Common myeloid progenitor, CD34-positive (primary cell): ENCODE results near the gene EPHB3. TPM values are rescaled to one million over a fixed set of nuclear protein-coding genes. Genes with fewer than 3 reads are reported as not detected.

Experiments used
- CTCF ChIA-PET: fragments of 350-600 bp; sonication (Branson Sonifier 250); formaldehyde crosslinking; loops from one replicate; lab custom pipeline; 2021; ENCODE audit warnings: antibody characterized with exemption; lab: Charles Lee
- POLR2A ChIA-PET: fragments of 350-600 bp; sonication (Branson Sonifier 250); formaldehyde crosslinking; loops from one replicate; lab custom pipeline; 2021; ENCODE audit warnings: antibody characterized with exemption; lab: Charles Lee
- DNase-seq, 3 donors: peaks; one replicate each; pipeline versions ENCODE4 v3.0.0 to v3.0.0-alpha.2; 2013
- H3K27ac ChIP-seq, 2 experiments: 1 replicate in 1 of 2; 2 replicates in 1 of 2; pipeline ENCODE4 v1.7.0; 2013; ENCODE audit warnings: inconsistent platforms in 2 of 2, low read length in 2 of 2, mild to moderate bottlenecking in 2 of 2, low read depth in 1 of 2, moderate library complexity in 1 of 2; ENCODE audit not compliant: severe bottlenecking in 2 of 2, insufficient read depth in 1 of 2, poor library complexity in 1 of 2
- H3K27me3 ChIP-seq, 5 experiments: replicated peaks in 2 of 5; 1 replicate in 3 of 5; 2 replicates in 2 of 5; pipeline versions ENCODE4 v1.6.1 to v1.7.0; 2013; ENCODE audit warnings: low read length in 4 of 5, mild to moderate bottlenecking in 2 of 5, moderate library complexity in 2 of 5, inconsistent platforms in 1 of 5; ENCODE audit not compliant: insufficient read depth in 5 of 5, control insufficient read depth in 4 of 5
- H3K36me3 ChIP-seq, 4 experiments: 1 replicate in 2 of 4; 2 replicates in 2 of 4; pipeline versions ENCODE4 v1.6.1 to v1.7.0; 2013; ENCODE audit warnings: low read length in 3 of 4, control low read depth in 1 of 4, mild to moderate bottlenecking in 1 of 4; ENCODE audit not compliant: control insufficient read depth in 4 of 4, insufficient read depth in 4 of 4
- H3K4me1 ChIP-seq, 4 experiments: 1 replicate in 3 of 4; 2 replicates in 1 of 4; pipeline versions ENCODE4 v1.6.1 to v1.7.1; 2013; ENCODE audit warnings: low read length in 3 of 4, mild to moderate bottlenecking in 3 of 4, control low read depth in 1 of 4, inconsistent platforms in 1 of 4, moderate library complexity in 1 of 4; ENCODE audit not compliant: control insufficient read depth in 4 of 4, insufficient read depth in 4 of 4; ENCODE audit errors: control extremely low read depth in 1 of 4
- H3K4me3 ChIP-seq, 7 experiments: 1 replicate in 4 of 7; 2 replicates in 3 of 7; pipeline versions ENCODE4 v1.5.1 to v1.7.0; 2013; ENCODE audit warnings: mild to moderate bottlenecking in 7 of 7, low read length in 6 of 7, moderate library complexity in 6 of 7, inconsistent platforms in 2 of 7, low read depth in 2 of 7, control low read depth in 1 of 7; ENCODE audit not compliant: insufficient read depth in 4 of 7, control insufficient read depth in 1 of 7; ENCODE audit errors: extremely low read depth in 1 of 7
- H3K9me3 ChIP-seq, 5 experiments: 1 replicate in 4 of 5; 2 replicates in 1 of 5; pipeline versions ENCODE4 v1.6.1 to v1.7.1; 2013; ENCODE audit warnings: low read length in 4 of 5, mild to moderate bottlenecking in 2 of 5, inconsistent platforms in 1 of 5, low read depth in 1 of 5, moderate library complexity in 1 of 5; ENCODE audit not compliant: control insufficient read depth in 4 of 5, insufficient read depth in 2 of 5; ENCODE audit errors: control extremely low read depth in 1 of 5
- WGBS: methylation state at CpG from one replicate; pipeline ENCODE4 v1.1.5; 2013; ENCODE audit not compliant: insufficient coverage; 5-methylcytosine and 5-hydroxymethylcytosine counted together
- polyA plus RNA-seq: library from polyadenylated mRNA; unstranded; fragments of 120-200 nt; gene quantifications from one replicate; pipeline ENCODE4 v1.2.1, GENCODE V29; 2013

Gene EPHB3
- polyA plus RNA-seq, result 0.07 TPM

- Histone ChIP-seq H3K9me3 (no peaks in the 10 kb centered on the region), H3K4me3 (peak within 1 kb of the TSS; percentile 13 to 70 (median 54)), H3K27ac (no peak within 1 kb of the TSS), H3K36me3 (no peaks in the 10 kb centered on the region), H3K27me3 (peaks cover 0 to 65% (median 15%) of the 10 kb centered on the region in 5 experiments), H3K4me1 (peaks cover 0 to 17% (median 14%) of the 10 kb centered on the region in 4 experiments)
- CTCF ChIA-PET, result interaction anchor here (0.7 to 2.9 kb wide), 37 partner anchors 9 to 284 kb away, joined by 3 to 11 read pairs (median 4); no protein-coding TSS in a partner anchor
- POLR2A ChIA-PET, result interaction anchor here (0.7 to 1.5 kb wide), 4 partner anchors 41 to 217 kb away, joined by 3 to 12 read pairs (median 3); no protein-coding TSS in a partner anchor
- WGBS, result under 1% methylated on average over 62 of the region's 62 CpGs
- DNase-seq, result peak; percentile 96 to 98 (median 98)
Observed at GRCh38 chr3:184561061-184561912, at the start of gene EPHB3. TSS of gene EPHB3 (plus strand) at chr3:184561785. CDS start at chr3:184562236, 451 bp downstream.

GRCh38 chr3:184512621-184513020 lies 49.0 kb upstream of the EPHB3 start:
- peaks cover 0 to 11% (median 0%) of the 10 kb centered on the region in 5 experiments for H3K27me3 ChIP-seq

GRCh38 chr3:184513276-184514170 lies 48.1 kb upstream of the EPHB3 start:
- peaks cover 0 to 11% (median 0%) of the 10 kb centered on the region in 5 experiments for H3K27me3 ChIP-seq
- POLR2A ChIA-PET, result interaction anchor here (0.6 to 0.9 kb wide), 5 partner anchors 12 to 142 kb away, joined by 3 to 4 read pairs (median 3); no protein-coding TSS in a partner anchor
- peak; percentile 88 to 93 (median 90) for DNase-seq
- 3% methylated on average over 57 of the region's 69 CpGs for WGBS
- peak overlapping the region; percentile 2 to 78 (median 52) for H3K4me3 ChIP-seq
- CTCF ChIA-PET, result interaction anchor here (0.6 to 6.2 kb wide), 42 partner anchors 9 to 285 kb away, joined by 3 to 106 read pairs (median 5); no protein-coding TSS in a partner anchor
- H3K36me3 ChIP-seq, result no peaks in the 10 kb centered on the region
- no peak overlapping the region for H3K27ac ChIP-seq
- H3K4me1 ChIP-seq, result peaks cover 3 to 17% (median 17%) of the 10 kb centered on the region in 4 experiments
- peaks cover 0 to 5% (median 0%) of the 10 kb centered on the region in 5 experiments for H3K9me3 ChIP-seq

More at GRCh38 chr3:184512621-184513020, 49.0 kb upstream of the EPHB3 start:
- DNase-seq, result no peak
- Histone ChIP-seq H3K4me3 (no peak overlapping the region), H3K4me1 (peaks cover 3 to 17% (median 17%) of the 10 kb centered on the region in 4 experiments), H3K9me3 (peaks cover 0 to 5% (median 0%) of the 10 kb centered on the region in 5 experiments), H3K27ac (no peak overlapping the region), H3K36me3 (no peaks in the 10 kb centered on the region)
- ChIA-PET POLR2A (interaction anchor here (0.8 kb wide), 1 partner anchor 136 kb away, joined by 3 read pairs; no protein-coding TSS in a partner anchor), CTCF (interaction anchor here (0.7 to 6.2 kb wide), 21 partner anchors 10 to 164 kb away, joined by 3 to 106 read pairs (median 5); no protein-coding TSS in a partner anchor)
- 94% methylated on average over 2 of the region's 7 CpGs for WGBS

GRCh38 chr3:184514171-184514490 lies 47.5 kb upstream of the EPHB3 start:
- peaks cover 0 to 5% (median 0%) of the 10 kb centered on the region in 5 experiments for H3K9me3 ChIP-seq
- H3K4me3 ChIP-seq, result peak overlapping the region in 5 of 7 experiments; percentile 46 to 78 (median 59)
- WGBS, result 6% methylated on average over 9 of the region's 10 CpGs
- DNase-seq, result no peak
- no peak overlapping the region for H3K27ac ChIP-seq
- H3K4me1 ChIP-seq, result peaks cover 3 to 17% (median 17%) of the 10 kb centered on the region in 4 experiments
- H3K36me3 ChIP-seq, result no peaks in the 10 kb centered on the region
- ChIA-PET CTCF (interaction anchor here (0.6 to 6.2 kb wide), 37 partner anchors 8 to 284 kb away, joined by 3 to 106 read pairs (median 5); no protein-coding TSS in a partner anchor), POLR2A (interaction anchor here (0.6 to 0.9 kb wide), 5 partner anchors 11 to 143 kb away, joined by 3 to 4 read pairs (median 3); no protein-coding TSS in a partner anchor)
- H3K27me3 ChIP-seq, result peaks cover 0 to 11% (median 0%) of the 10 kb centered on the region in 5 experiments

- POLR2A ChIA-PET, result no interaction called here
Observed at GRCh38 chr3:184523825-184524615, 37.6 kb upstream of the EPHB3 start.

More at GRCh38 chr3:184523825-184524615, 37.6 kb upstream of the EPHB3 start:
- no peaks in the 10 kb centered on the region for H3K36me3 ChIP-seq
- H3K27ac ChIP-seq, result no peak overlapping the region
- H3K4me3 ChIP-seq, result no peak overlapping the region
- WGBS, result 60% methylated on average over 4 of the region's 7 CpGs
- H3K9me3 ChIP-seq, result no peaks in the 10 kb centered on the region
- H3K27me3 ChIP-seq, result no peaks in the 10 kb centered on the region
- DNase-seq, result peak; percentile 64 to 83 (median 68)
- CTCF ChIA-PET, result interaction anchor here (1.4 to 7.5 kb wide), 4 partner anchors 10 to 151 kb away, joined by 5 to 66 read pairs (median 22); no protein-coding TSS in a partner anchor
- H3K4me1 ChIP-seq, result peaks cover 7 to 30% (median 17%) of the 10 kb centered on the region in 4 experiments
